K562 (cell line): ENCODE data around the gene RALGPS1. TPM values are rescaled to one million over a fixed set of nuclear protein-coding genes. Genes with fewer than 3 reads are reported as not detected.
A peak's percentile ranks its signal among the peaks of the same experiment; 100 is the strongest.

Experiments used
- BRF2 ChIP-seq: IDR thresholded peaks from 3 replicates; pipeline ENCODE4 v1.6.1; 2011; ENCODE audit warnings: borderline replicate concordance, mild to moderate bottlenecking; ENCODE audit not compliant: insufficient read length, insufficient read depth
- CCAR2 ChIP-seq: fragments of 200-400 bp; formaldehyde crosslinking; IDR thresholded peaks from 2 replicates; pipeline ENCODE4 v1.6.1; 2017; ENCODE audit warnings: mild to moderate bottlenecking, low read depth, low read length
- ELF1 ChIP-seq: fragments of 200-800 bp; sonication (Bioruptor generic); IDR thresholded peaks from 2 replicates; pipeline ENCODE4 v1.6.1; 2016; ENCODE audit warnings: missing genetic modification characterization, missing compliant biosample characterization
- HNRNPL ChIP-seq: fragments of 200-400 bp; formaldehyde crosslinking; IDR thresholded peaks from 2 replicates; pipeline ENCODE4 v1.6.1; 2017; ENCODE audit warnings: low read depth, mild to moderate bottlenecking, low read length
- HNRNPLL ChIP-seq: fragments of 200-400 bp; formaldehyde crosslinking; IDR thresholded peaks from 2 replicates; pipeline ENCODE4 v1.6.1; 2017; ENCODE audit warnings: low read length, low read depth, mild to moderate bottlenecking; ENCODE audit not compliant: poor library complexity, severe bottlenecking
- MAX ChIP-seq: sonication (generic); formaldehyde crosslinking; IDR thresholded peaks from 2 replicates; pipeline ENCODE4 v1.9.0; 2022; ENCODE audit warnings: mild to moderate bottlenecking, missing genetic modification reagents
- MYC ChIP-seq, 2 experiments: fragments of 250-450 bp in 1 of 2; sonication (Bioruptor Pico) in 1 of 2; IDR thresholded peaks; 2 replicates each; pipeline versions ENCODE4 v1.5.1 to v1.6.1; 2012 to 2021; ENCODE audit warnings: low read depth in 2 of 2, borderline replicate concordance in 1 of 2, improper control_type of control experiment in 1 of 2, low read length in 1 of 2, mild to moderate bottlenecking in 1 of 2, moderate library complexity in 1 of 2
- POLR2H ChIP-seq: IDR thresholded peaks from 2 replicates; pipeline ENCODE4 v1.6.1; 2016; ENCODE audit warnings: missing genetic modification characterization, low read depth, mild to moderate bottlenecking, control low read depth, missing compliant biosample characterization, moderate library complexity
- UBTF ChIP-seq, 2 experiments: IDR thresholded peaks; 2 replicates each; pipeline ENCODE4 v1.6.1; 2012; ENCODE audit warnings: improper control_type of control experiment in 2 of 2, low read depth in 2 of 2, low read length in 2 of 2, borderline replicate concordance in 1 of 2
- ZBTB40 ChIP-seq, 2 experiments: fragments of 450-650 bp in 1 of 2; sonication (generic) in 1 of 2; formaldehyde crosslinking in 1 of 2; IDR thresholded peaks; 2 replicates each; pipeline versions ENCODE4 v1.7.1 to v1.9.0; 2016 to 2022; ENCODE audit warnings: inconsistent platforms in 1 of 2, mild to moderate bottlenecking in 1 of 2, missing genetic modification reagents in 1 of 2
- ZNF695 ChIP-seq: fragments of 450-650 bp; formaldehyde crosslinking; IDR thresholded peaks from 2 replicates; pipeline ENCODE4 v1.4.0; 2020; ENCODE audit warnings: mild to moderate bottlenecking, moderate library complexity
- ZNF76 ChIP-seq: fragments of 250-450 bp; sonication (Bioruptor Pico); IDR thresholded peaks from 2 replicates; pipeline ENCODE4 v1.4.0; 2020; ENCODE audit warnings: mild to moderate bottlenecking, moderate library complexity, borderline replicate concordance
- polyA plus RNA-seq, 8 experiments: library from polyadenylated mRNA; depleted of rRNA in 4 of 8; stranded (reverse) in 5 of 8; unstranded in 3 of 8; fragments of >200 nt; fragmentation: Nextera tagmentation in 2 of 8; fragmentation: Illumina TruSeq in 1 of 8; extraction: Ambion mirVana in 2 of 8; extraction: Trizol in 1 of 8; gene quantifications; 2 replicates each; pipeline versions ENCODE4 v1.2.1 to v1.2.3, GENCODE V29; 2011 to 2014; ENCODE audit warnings: inconsistent platforms in 1 of 8, missing spikeins in 1 of 8
- total RNA-seq, 7 experiments: library from RNA; depleted of rRNA in 6 of 7; stranded (reverse); fragments of >200 nt in 6 of 7; fragmentation: Illumina TruSeq in 2 of 7; extraction: Trizol in 2 of 7; gene quantifications; 2 replicates each; pipeline versions ENCODE4 v1.2.1 to v1.2.3, GENCODE V29; 2011 to 2021; ENCODE audit warnings: low replicate concordance in 1 of 7

RALGPS1 gene
- total and polyA plus RNA-seq, 9 of the 15 experiments (the other 6 are each of a cell fraction or from before 2014, with no cell fraction given), result 0.04 to 2.6 (median 1.5) TPM

GRCh38 chr9:127199001-127199791 is 284.6 kb downstream of the RALGPS1 start (continued):
- TF ChIP-seq BRF2 (no peak), ZBTB40 (IDR thresholded peaks at IDR 0.05) (no peak), ZBTB40 (CRISPR knock-in tag; IDR thresholded peaks at IDR 0.05) (no peak), HNRNPLL (no peak), MAX (CRISPR knock-in tag) (peak; percentile 22; the same call in 1 of the 2 replicates), ZNF695 (CRISPR knock-in tag) (no peak), ZNF76 (CRISPR knock-in tag) (no peak), UBTF (IDR thresholded peaks at IDR 0.05; ENCODE audit: borderline replicate concordance in 1 of 2, low read depth in 2 of 2, low read length in 2 of 2) (no peak), MYC (IDR thresholded peaks at IDR 0.05; ENCODE audit: low read depth, low read length) (peak; percentile 13; the same call in 1 of the 2 replicates), MYC (CRISPR knock-in tag; IDR thresholded peaks at IDR 0.05; ENCODE audit: borderline replicate concordance, low read depth) (no peak), ELF1 (tag) (no peak), HNRNPL (no peak), POLR2H (tag) (no peak), CCAR2 (no peak)
